Osteocyte (in vitro differentiated cells): Measurements from ENCODE around the gene FOXD2. TPM values are rescaled to one million over a fixed set of nuclear protein-coding genes. Genes with fewer than 3 reads are reported as not detected.

Experiments used
- DNase-seq: peaks from one replicate; pipeline ENCODE4 v3.0.0; 2021; ENCODE audit warnings: mixed read lengths; ENCODE audit not compliant: unreplicated experiment; ENCODE audit errors: extremely low spot score
- H3K27ac Mint-ChIP-seq: one replicate; pipeline ENCODE4 v1.8.0; 2021; ENCODE audit warnings: mild to moderate bottlenecking, mixed read lengths; ENCODE audit not compliant: unreplicated experiment
- H3K27me3 Mint-ChIP-seq: one replicate; pipeline ENCODE4 v1.8.0; 2021; ENCODE audit warnings: mixed read lengths; ENCODE audit not compliant: unreplicated experiment
- H3K36me3 Mint-ChIP-seq: one replicate; pipeline ENCODE4 v1.8.0; 2021; ENCODE audit warnings: mixed read lengths; ENCODE audit not compliant: unreplicated experiment
- H3K4me1 Mint-ChIP-seq: one replicate; pipeline ENCODE4 v1.8.0; 2021; ENCODE audit warnings: mixed read lengths; ENCODE audit not compliant: unreplicated experiment
- H3K4me3 Mint-ChIP-seq: one replicate; pipeline ENCODE4 v1.8.0; 2021; ENCODE audit warnings: mild to moderate bottlenecking, moderate library complexity, mixed read lengths; ENCODE audit not compliant: unreplicated experiment
- H3K9me3 Mint-ChIP-seq: one replicate; pipeline ENCODE4 v1.8.0; 2021; ENCODE audit warnings: mixed read lengths; ENCODE audit not compliant: unreplicated experiment
- CTCF ChIP-seq: fragments of 200-600 bp; sonication (generic); IDR thresholded peaks from 2 replicates; pipeline ENCODE4 v1.5.0; 2021; ENCODE audit warnings: antibody characterized with exemption, mild to moderate bottlenecking, moderate library complexity
- total RNA-seq: library from RNA; stranded (reverse); gene quantifications from 2 replicates; pipeline ENCODE4 v1.2.1, GENCODE V29; 2021

FOXD2 gene
- total RNA-seq, 1 donor from 2014 or later: 1.0 TPM

- Mint-ChIP-seq H3K36me3 (no peaks in the 10 kb centered on the region), H3K4me3 (no peak overlapping the region), H3K9me3 (no peaks in the 10 kb centered on the region), H3K4me1 (peaks cover 6% of the 10 kb centered on the region), H3K27ac (no peak overlapping the region), H3K27me3 (peaks cover 15% of the 10 kb centered on the region)
- no peak for DNase-seq
- TF ChIP-seq CTCF: no peak
Measured at GRCh38 chr1:47420547-47420946, 17.3 kb upstream of the FOXD2 start.

GRCh38 chr1:47423872-47424271 lies 14.0 kb upstream of the FOXD2 start:
- TF ChIP-seq CTCF: no peak
- peaks cover 5% of the 10 kb centered on the region for H3K4me1 Mint-ChIP-seq
- H3K27me3 Mint-ChIP-seq: no peaks in the 10 kb centered on the region
- H3K27ac Mint-ChIP-seq: no peak overlapping the region
- no peak overlapping the region for H3K4me3 Mint-ChIP-seq
- H3K9me3 Mint-ChIP-seq: no peaks in the 10 kb centered on the region
- H3K36me3 Mint-ChIP-seq: no peaks in the 10 kb centered on the region
- DNase-seq: no peak

- Mint-ChIP-seq H3K27me3 (no peaks in the 10 kb centered on the region), H3K9me3 (no peaks in the 10 kb centered on the region), H3K36me3 (no peaks in the 10 kb centered on the region), H3K4me3 (no peak overlapping the region), H3K27ac (no peak overlapping the region), H3K4me1 (peaks cover 5% of the 10 kb centered on the region)
- DNase-seq: no peak
- peak; percentile 89 for TF ChIP-seq CTCF
Measured at GRCh38 chr1:47424336-47424982, 13.4 kb upstream of the FOXD2 start.

GRCh38 chr1:47431534-47431933 lies 6.3 kb upstream of the FOXD2 start:
- no peak for DNase-seq
- no peaks in the 10 kb centered on the region for H3K9me3 Mint-ChIP-seq
- H3K4me3 Mint-ChIP-seq: no peak overlapping the region
- no peak for TF ChIP-seq CTCF
- no peaks in the 10 kb centered on the region for H3K36me3 Mint-ChIP-seq
- peaks cover 7% of the 10 kb centered on the region for H3K27me3 Mint-ChIP-seq
- H3K4me1 Mint-ChIP-seq: peaks cover 33% of the 10 kb centered on the region
- H3K27ac Mint-ChIP-seq: peak overlapping the region; percentile 82

- Mint-ChIP-seq H3K27me3 (peaks cover 7% of the 10 kb centered on the region), H3K36me3 (no peaks in the 10 kb centered on the region), H3K9me3 (no peaks in the 10 kb centered on the region), H3K27ac (peak overlapping the region; percentile 82), H3K4me1 (peaks cover 37% of the 10 kb centered on the region), H3K4me3 (peak overlapping the region; percentile 36)
- peak; percentile 90 for TF ChIP-seq CTCF
- DNase-seq: peak; percentile 92
Measured at GRCh38 chr1:47432071-47433036, 5.5 kb upstream of the FOXD2 start.
